Right cardiac atrium (tissue), 5 donors: Measurements from ENCODE around the gene BSDC1. TPM values are rescaled to one million over a fixed set of nuclear protein-coding genes. Genes with fewer than 3 reads are reported as not detected.
"Not testable (repeated sequence)": the region's sequence is repeated elsewhere in the genome, so short reads cannot be mapped to it uniquely, and the experiment has no call there.

Experiments used
- ATAC-seq, 2 donors: fragments of 200-7000 bp; cut with Tn5 transposase; one replicate each; pipeline versions ENCODE4 v1.8.0 to v1.9.1; 2020; ENCODE audit warnings: moderate library complexity in 2 of 2, mild to moderate bottlenecking in 1 of 2
- DNase-seq, 3 donors: peaks; one replicate each; pipeline ENCODE4 v3.0.0-alpha.2; 2020
- H3K27ac ChIP-seq: one replicate; pipeline ENCODE4 v1.5.1; 2013; ENCODE audit warnings: mild to moderate bottlenecking, low read length, control low read depth, moderate library complexity
- H3K27me3 ChIP-seq: one replicate; pipeline ENCODE4 v1.6.1; 2013; ENCODE audit not compliant: control insufficient read depth, insufficient read depth
- H3K4me1 ChIP-seq: one replicate; pipeline ENCODE4 v1.6.1; 2013; ENCODE audit warnings: low read length; ENCODE audit not compliant: control insufficient read depth, insufficient read depth
- H3K4me3 ChIP-seq: one replicate; pipeline ENCODE4 v1.5.1; 2013; ENCODE audit warnings: low read length, control low read depth
- H3K9me3 ChIP-seq: one replicate; pipeline ENCODE4 v1.6.1; 2013; ENCODE audit warnings: low read length; ENCODE audit not compliant: control insufficient read depth
- WGBS: extraction: QIAGEN DNeasy Blood & Tissue Kit; methylation state at CpG from one replicate; pipeline ENCODE4 v1.1.7; 2013; 5-methylcytosine and 5-hydroxymethylcytosine counted together
- intact Hi-C, 4 donors: fragments of 100-400 bp; cut with DNase I; formaldehyde crosslinking; loops; one replicate each; pipeline versions ENCODE4 v1.11.0 to v1.14.0; 2022 to 2023
- polyA plus RNA-seq: library from polyadenylated mRNA; stranded (reverse); fragments of 200-250 nt; gene quantifications from one replicate; pipeline ENCODE4 v1.2.3, GENCODE V29; 2013
- total RNA-seq, 4 donors: library from RNA; stranded (reverse); fragmentation: NEBNext Ultra II Directional; extraction: Animal tissue kit (Norgen Biotek cat#: 25700); gene quantifications; one replicate each; pipeline ENCODE4 v1.2.1, GENCODE V29; 2021
- donor health status: healthy with polysubstance abuse.
- donor health status: DM: no; HTN: yes; CAD: no.
- donor health status: DM: no; HTN: no; CAD: no.
- donor health status: DM: no; HTN: yes; CAD: no; lungs with severe emphysema.
- donor health status: DM: yes; HTN: yes; CAD: no.

BSDC1 gene
- total and polyA plus RNA-seq, 5 donors = 37.1 to 56.0 (median 43.5) TPM

DNA sequence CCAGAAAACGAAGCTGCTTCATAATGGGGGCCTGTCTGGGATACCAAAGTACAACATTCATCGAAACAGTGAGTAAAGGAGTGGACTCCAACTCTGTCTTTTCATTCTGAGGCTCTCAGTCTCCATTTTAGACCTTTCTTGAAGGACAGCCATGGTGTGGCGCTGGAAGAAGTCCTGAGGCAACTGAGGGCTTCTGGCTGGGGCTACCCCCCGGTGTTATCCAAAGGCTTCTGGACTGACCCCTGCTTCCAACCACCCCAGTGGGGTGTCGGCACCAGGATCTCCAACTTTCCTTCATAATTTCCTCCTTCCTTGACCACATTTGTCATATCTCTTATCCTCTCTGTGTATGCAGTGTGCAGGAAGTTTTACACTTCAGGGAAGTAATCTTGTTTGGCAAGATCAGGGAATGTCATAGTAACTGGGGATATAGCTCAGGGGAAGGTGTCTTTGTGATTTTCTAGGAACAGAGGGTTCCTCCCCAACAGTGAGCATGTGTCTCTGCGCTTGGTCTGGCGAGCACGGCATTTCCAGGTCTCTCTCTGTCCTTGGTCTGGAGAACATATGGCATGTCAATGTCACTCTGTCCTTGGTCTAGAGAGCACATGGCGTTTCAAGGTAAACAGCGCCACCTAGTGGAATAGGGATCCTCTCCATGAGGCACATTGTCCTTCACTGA, 19.4 kb upstream of the BSDC1 start:
- Histone ChIP-seq H3K4me3 (no peak overlapping the region), H3K4me1 (no peaks in the 10 kb centered on the region), H3K27ac (no peak overlapping the region), H3K9me3 (no peaks in the 10 kb centered on the region), H3K27me3 (no peaks in the 10 kb centered on the region)
- ATAC-seq = peak; percentile 76 to 87
- intact Hi-C loops = no loop called here
- DNase-seq = peak in 2 of 3 donors; percentile 38 to 71
- WGBS = 51% methylated on average over 10 of the region's 10 CpGs

DNA sequence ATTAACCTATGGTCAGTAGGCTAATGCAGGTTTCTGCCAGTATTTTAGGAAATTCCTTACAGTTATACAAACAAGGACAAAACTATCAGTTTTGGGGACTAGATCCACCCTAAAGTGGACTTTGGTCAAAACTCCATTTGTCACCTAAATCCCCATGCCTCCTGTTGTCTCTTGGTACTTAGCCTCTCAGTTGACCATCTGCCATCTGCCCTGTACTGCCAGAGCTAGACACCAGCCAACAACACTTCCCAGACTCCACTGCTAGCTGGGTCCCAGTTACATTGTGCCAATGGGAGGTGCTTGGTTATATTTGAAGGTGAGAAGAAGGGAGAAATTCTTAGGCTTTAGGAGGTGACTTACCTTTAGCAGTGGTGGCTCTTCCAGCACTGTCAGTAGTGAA, 17.0 kb upstream of the BSDC1 start:
- Histone ChIP-seq H3K9me3 (no peaks in the 10 kb centered on the region), H3K4me1 (no peaks in the 10 kb centered on the region), H3K27ac (no peak overlapping the region), H3K27me3 (no peaks in the 10 kb centered on the region), H3K4me3 (no peak overlapping the region)
- ATAC-seq = no peak
- DNase-seq = no peak
- intact Hi-C loops = no loop called here

DNA sequence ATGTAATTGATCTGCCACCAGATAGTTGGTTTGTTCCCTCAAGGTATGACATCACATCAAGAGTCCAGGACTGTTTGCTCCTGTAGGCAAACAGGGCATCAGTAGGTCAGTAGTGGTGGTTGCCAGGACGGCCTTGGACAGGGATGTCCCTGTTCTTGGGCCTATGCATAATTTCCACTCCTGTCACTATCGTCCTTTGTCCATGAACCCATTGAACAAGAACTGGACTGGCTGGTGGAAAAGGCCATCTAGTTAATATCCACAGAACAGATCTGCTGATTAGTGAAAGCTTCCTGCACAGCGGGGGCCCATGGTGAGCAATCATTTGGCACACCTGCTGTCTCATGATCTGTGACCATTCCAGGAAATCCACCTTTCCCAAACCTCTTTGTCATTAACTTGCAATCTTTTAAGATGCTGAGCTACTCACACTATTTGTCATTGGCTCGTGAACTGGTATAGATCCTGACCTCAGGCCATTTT, 12.4 kb upstream of the BSDC1 start:
- H3K27me3 ChIP-seq = no peaks in the 10 kb centered on the region
- WGBS = 87% methylated on average over 4 of the region's 4 CpGs
- no peaks in the 10 kb centered on the region for H3K4me1 ChIP-seq
- intact Hi-C loops = loop anchor here in 1 of 4 donors (10.0 kb wide), 1 partner anchor 368 kb away; no protein-coding TSS in a partner anchor
- DNase-seq = no peak
- no peak overlapping the region for H3K27ac ChIP-seq
- no peaks in the 10 kb centered on the region for H3K9me3 ChIP-seq
- no peak overlapping the region for H3K4me3 ChIP-seq
- ATAC-seq = no peak

DNA sequence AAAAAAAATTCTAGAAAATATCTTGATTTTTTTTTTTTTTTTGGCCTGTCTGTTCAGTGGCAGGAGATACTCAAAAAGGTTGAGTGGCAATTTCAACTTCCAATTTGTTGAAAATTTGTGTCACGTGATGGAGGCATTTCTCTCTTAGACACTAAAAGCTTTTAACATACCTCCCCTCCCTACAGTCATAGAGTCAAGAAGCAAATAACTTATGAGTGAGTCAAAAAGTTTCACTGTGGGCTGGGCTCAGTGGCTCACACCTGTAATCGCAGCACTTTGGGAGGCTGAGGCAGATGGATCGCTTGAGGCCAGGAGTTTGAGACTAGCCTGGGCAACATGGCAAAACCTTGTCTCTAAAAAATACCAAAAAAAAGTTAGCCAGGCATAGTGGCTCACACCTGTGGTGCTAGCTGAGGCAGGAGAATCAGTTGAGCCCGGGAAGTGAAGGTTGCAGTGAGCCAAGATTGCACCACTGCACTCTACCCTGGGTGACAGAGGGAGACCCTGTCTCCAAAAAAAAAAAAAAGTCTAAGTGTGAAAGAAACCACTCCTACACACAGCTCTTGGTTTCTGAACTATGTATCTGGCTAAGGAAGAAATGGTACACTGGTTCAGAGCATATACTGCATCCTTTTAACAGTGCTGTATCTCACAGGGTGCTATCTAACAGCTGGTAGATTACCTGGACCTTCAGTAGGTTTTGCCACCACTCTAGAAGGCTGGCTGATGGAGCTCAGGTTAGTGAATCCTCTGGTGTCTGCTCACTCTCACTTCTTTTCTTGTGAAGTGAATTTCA, 11.6 kb upstream of the BSDC1 start:
- Histone ChIP-seq H3K27ac (no peak overlapping the region), H3K4me1 (no peaks in the 10 kb centered on the region), H3K27me3 (no peaks in the 10 kb centered on the region), H3K9me3 (no peaks in the 10 kb centered on the region), H3K4me3 (no peak overlapping the region)
- 90% methylated on average over 4 of the region's 4 CpGs for WGBS
- DNase-seq (no peak), ATAC-seq (no peak)
- intact Hi-C loops = loop anchor here in 1 of 4 donors (10.0 kb wide), 1 partner anchor 369 kb away; no protein-coding TSS in a partner anchor

DNA sequence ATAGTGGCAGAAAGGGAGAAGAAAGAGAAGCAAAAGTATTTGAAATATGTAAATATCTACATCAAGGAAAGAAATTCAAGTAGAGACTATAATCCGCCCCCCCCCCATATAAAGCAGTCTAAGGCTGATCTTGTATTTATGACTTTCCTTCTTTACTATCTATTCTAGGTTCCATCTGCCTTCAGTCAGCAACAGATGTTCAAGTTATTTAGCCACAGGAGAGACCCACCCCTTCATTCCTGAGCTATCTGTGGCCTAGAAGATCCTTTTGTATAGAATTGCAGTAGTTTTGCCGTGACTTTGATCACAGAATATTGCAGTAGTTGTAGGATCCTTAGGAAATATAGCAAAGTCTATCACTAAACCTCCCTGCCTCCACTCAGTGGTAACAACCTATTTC, 10.7 kb upstream of the BSDC1 start:
- DNase-seq (no peak), ATAC-seq (no peak)
- no peaks in the 10 kb centered on the region for H3K4me1 ChIP-seq
- no peaks in the 10 kb centered on the region for H3K27me3 ChIP-seq
- no peak overlapping the region for H3K4me3 ChIP-seq
- no peak overlapping the region for H3K27ac ChIP-seq
- intact Hi-C loops = loop anchor here in 1 of 4 donors (10.0 kb wide), 1 partner anchor 370 kb away; no protein-coding TSS in a partner anchor
- no peaks in the 10 kb centered on the region for H3K9me3 ChIP-seq
- WGBS = 41% methylated on average over 2 of the region's 2 CpGs

DNA sequence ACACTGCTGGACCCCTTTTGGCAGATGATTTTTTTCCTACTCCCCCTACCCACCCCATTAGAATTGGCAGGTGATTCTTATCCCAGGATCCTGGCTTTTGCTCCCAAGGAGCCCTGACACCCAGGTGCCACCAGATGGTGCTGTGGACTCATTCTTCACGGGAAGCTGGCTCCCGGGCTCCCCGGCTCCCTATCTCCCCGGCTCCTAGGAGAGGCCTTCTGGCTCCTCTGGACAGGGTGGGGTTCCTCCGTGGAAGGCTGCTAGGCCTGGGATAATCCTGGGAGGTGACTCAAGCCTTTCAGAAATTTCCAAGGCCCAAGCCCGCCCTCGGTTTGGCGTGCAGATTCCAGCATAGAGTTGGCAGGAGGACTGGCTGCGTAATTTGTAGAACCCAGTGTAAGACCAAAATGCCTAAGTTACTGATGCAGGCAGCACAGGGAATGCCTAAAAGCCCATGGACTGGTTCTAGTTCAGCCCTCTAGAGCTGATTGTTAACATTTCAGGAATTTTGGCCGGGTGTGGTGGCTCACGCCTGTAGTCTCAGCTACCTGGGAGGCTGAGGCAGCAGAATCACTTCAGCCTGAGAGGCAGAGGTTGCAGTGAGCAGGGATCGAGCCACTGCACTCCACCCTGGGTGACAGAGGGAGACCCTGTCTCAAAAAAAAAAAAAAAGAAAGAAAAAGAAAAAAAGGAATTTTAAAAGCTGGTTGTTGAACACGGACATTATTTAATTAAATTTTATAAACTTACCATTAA, 6.8 kb upstream of the BSDC1 start:
- DNase-seq (peak; percentile 94 to 97 (median 94)), ATAC-seq (peak; percentile 99)
- no peak overlapping the region for H3K4me3 ChIP-seq
- H3K9me3 ChIP-seq = no peaks in the 10 kb centered on the region
- peak overlapping the region; percentile 33 for H3K27ac ChIP-seq
- no peaks in the 10 kb centered on the region for H3K4me1 ChIP-seq
- 37% methylated on average over 13 of the region's 13 CpGs for WGBS
- H3K27me3 ChIP-seq = no peaks in the 10 kb centered on the region
- intact Hi-C loops = loop anchor here in 1 of 4 donors (10.0 kb wide), 1 partner anchor 374 kb away; no protein-coding TSS in a partner anchor

DNA sequence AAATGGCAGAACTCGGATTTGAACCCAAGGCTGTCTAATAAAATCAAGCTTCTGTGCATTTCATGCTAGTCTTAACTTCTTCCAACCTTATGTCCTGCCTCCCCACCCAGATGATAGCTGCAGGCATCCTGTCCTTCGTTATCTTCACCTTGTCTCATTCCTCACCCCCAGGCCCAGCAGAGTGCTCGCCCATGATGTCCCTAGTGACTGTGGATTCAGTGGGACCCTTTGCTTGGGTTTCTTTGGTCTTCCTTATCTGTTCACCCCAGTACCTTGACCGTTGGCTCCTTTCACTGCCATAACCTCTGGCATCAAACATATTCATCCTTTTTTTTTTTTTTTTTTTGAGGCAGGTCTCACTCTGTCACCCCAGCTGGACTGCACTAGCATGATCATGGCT, 5.6 kb upstream of the BSDC1 start:
- no peak for DNase-seq
- H3K27me3 ChIP-seq = no peaks in the 10 kb centered on the region
- H3K27ac ChIP-seq = no peak overlapping the region
- H3K4me3 ChIP-seq = no peak overlapping the region
- no peak for ATAC-seq
- intact Hi-C loops = loop anchor here in 2 of 4 donors (10.0 kb wide), 2 partner anchors 375 to 475 kb away; partner anchors contain the start of gene FNDC5 (in 1 of the 2)
- H3K9me3 ChIP-seq = no peaks in the 10 kb centered on the region
- H3K4me1 ChIP-seq = no peaks in the 10 kb centered on the region
- 61% methylated on average over 4 of the region's 4 CpGs for WGBS

DNA sequence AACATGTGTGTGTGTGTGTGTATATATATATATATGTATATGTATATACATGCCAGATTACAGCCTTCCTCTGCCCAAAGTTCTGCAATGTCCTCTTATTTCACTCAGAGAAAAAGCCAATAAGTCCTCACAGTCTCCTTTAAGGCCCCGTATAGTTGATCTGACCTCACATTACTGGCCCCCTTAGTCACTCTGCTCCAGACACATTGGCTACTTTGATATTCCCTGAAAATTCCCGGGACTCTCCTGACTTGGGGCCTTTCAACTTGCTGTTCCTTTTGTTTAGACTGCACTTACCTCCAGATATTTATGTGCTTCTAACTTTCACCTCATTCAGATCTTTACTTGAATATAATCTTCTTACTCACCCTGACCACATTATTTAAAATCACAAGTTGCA, 4.2 kb upstream of the BSDC1 start:
- Histone ChIP-seq H3K27me3 (no peaks in the 10 kb centered on the region), H3K4me1 (no peaks in the 10 kb centered on the region), H3K9me3 (no peaks in the 10 kb centered on the region), H3K4me3 (no peak overlapping the region), H3K27ac (no peak overlapping the region)
- DNase-seq = no peak
- WGBS = 63% methylated on average over 2 of the region's 2 CpGs
- no peak for ATAC-seq
- intact Hi-C loops = loop anchor here in 1 of 4 donors (10.0 kb wide), 1 partner anchor 476 kb away; the partner anchor contains the start of gene FNDC5

DNA sequence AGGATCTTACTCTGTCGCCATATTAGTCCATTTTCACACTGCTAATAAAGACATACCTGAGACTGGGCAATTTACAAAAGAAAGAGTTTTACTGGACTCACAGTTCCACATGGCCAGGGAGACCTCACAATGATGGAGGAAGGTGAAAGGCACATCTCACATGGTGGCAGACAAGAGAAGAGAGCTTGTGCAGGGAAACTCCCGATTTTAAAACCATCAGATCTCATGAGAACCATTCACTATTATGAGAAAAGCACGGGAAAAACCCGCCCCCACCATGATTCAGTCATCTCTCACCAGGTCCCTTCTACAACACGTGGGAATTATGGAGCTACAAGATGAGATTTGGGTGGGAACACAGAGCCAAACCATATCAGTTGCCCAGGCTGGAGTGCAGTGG, 2.3 kb upstream of the BSDC1 start:
- not testable (repeated sequence) for H3K9me3 ChIP-seq, DNase-seq, H3K4me3 ChIP-seq, H3K27me3 ChIP-seq, H3K4me1 ChIP-seq, H3K27ac ChIP-seq, ATAC-seq
- intact Hi-C loops = loop anchor here in 1 of 4 donors (10.0 kb wide), 1 partner anchor 478 kb away; the partner anchor contains the start of gene FNDC5
- WGBS = 89% methylated on average over 5 of the region's 5 CpGs

DNA sequence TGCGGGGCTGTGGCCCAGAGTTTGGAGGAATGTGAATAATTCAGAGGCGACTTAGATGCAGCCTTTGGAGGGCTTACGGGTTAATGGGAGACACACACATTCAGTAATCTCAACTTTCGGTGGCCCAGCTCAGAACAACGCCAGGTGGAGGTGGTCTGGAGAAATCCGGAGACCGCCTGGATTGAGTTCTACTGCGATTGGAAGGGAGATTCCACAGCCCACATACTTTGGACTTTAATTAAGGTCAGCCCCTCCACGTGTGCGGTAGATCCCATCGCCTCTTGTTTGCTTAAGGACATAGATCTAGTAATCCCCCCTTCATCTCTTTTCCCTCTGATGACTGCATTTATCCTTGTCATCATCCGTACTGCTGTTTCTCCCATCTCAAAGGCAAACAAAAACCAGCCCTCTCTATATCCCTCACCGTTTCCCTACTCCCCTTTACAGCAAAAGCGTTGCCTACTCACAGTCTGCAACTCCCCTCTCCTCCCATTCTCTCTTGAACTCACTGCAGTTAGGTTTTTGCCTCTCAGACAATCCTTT, 720 bp upstream of the BSDC1 start:
- Histone ChIP-seq H3K4me1 (peaks cover 2% of the 10 kb centered on the region), H3K27ac (peak overlapping the region; percentile 97), H3K4me3 (peak overlapping the region; percentile 68), H3K9me3 (no peaks in the 10 kb centered on the region), H3K27me3 (no peaks in the 10 kb centered on the region)
- intact Hi-C loops = loop anchor here in 1 of 4 donors (10.0 kb wide), 1 partner anchor 480 kb away; the partner anchor contains the start of gene FNDC5
- DNase-seq = no peak
- peak in 1 of 2 donors; percentile 0 for ATAC-seq
- under 1% methylated on average over 14 of the region's 14 CpGs for WGBS
